HL-60/S4 treated with phorbol 12-myristate 13-acetate at 8.2 ng/mL for 4 days and 3 days (cell line): ENCODE data around the gene MICOS13.

Source experiments
- in situ Hi-C: fragments of 300-500 bp; cut with MboI; formaldehyde crosslinking; loops from 2 replicates; pipeline ENCODE4 v1.15.0; 2022; ENCODE audit warnings: low sequenced_read_pairs

MICOS13 gene

GRCh38 chr19:5669212-5669611 is 11.1 kb downstream of the MICOS13 start:
- in situ Hi-C loops = no loop called here

GRCh38 chr19:5667751-5668271 is 12.5 kb downstream of the MICOS13 start:
- in situ Hi-C loops = no loop called here

- in situ Hi-C loops = no loop called here
These were observed 13.2 kb downstream of the MICOS13 start for GRCh38 chr19:5666921-5667610.

GRCh38 chr19:5665781-5666513 is 14.4 kb downstream of the MICOS13 start:
- in situ Hi-C loops = no loop called here

- in situ Hi-C loops = no loop called here
These were observed 15.8 kb downstream of the MICOS13 start for GRCh38 chr19:5664515-5664914.

- in situ Hi-C loops = no loop called here
These were observed 16.4 kb downstream of the MICOS13 start for GRCh38 chr19:5663904-5664303.

GRCh38 chr19:5661483-5661882 is 18.8 kb downstream of the MICOS13 start:
- in situ Hi-C loops = no loop called here

GRCh38 chr19:5655412-5655811 is 24.9 kb downstream of the MICOS13 start:
- in situ Hi-C loops = no loop called here

GRCh38 chr19:5654931-5655330 is 25.4 kb downstream of the MICOS13 start:
- in situ Hi-C loops = no loop called here

- in situ Hi-C loops = no loop called here
These were observed 28.1 kb downstream of the MICOS13 start for GRCh38 chr19:5652261-5652660.

- in situ Hi-C loops = no loop called here
These were observed 29.0 kb downstream of the MICOS13 start for GRCh38 chr19:5651361-5651760.

GRCh38 chr19:5648464-5648863 is 31.9 kb downstream of the MICOS13 start:
- in situ Hi-C loops = no loop called here

- in situ Hi-C loops = no loop called here
These were observed 33.6 kb downstream of the MICOS13 start for GRCh38 chr19:5646703-5647102.

GRCh38 chr19:5645409-5645808 is 34.9 kb downstream of the MICOS13 start:
- in situ Hi-C loops = no loop called here

GRCh38 chr19:5644037-5644436 is 36.3 kb downstream of the MICOS13 start:
- in situ Hi-C loops = no loop called here

- in situ Hi-C loops = no loop called here
These were observed 37.3 kb downstream of the MICOS13 start for GRCh38 chr19:5643060-5643459.

GRCh38 chr19:5642204-5642603 is 38.1 kb downstream of the MICOS13 start:
- in situ Hi-C loops = no loop called here

- in situ Hi-C loops = no loop called here
These were observed 39.1 kb downstream of the MICOS13 start for GRCh38 chr19:5641171-5641570.

- in situ Hi-C loops = no loop called here
These were observed 42.3 kb downstream of the MICOS13 start for GRCh38 chr19:5637971-5638370.

- in situ Hi-C loops = no loop called here
These were observed 44.9 kb downstream of the MICOS13 start for GRCh38 chr19:5635427-5635826.

GRCh38 chr19:5632657-5633056 is 47.7 kb downstream of the MICOS13 start:
- in situ Hi-C loops = no loop called here

- in situ Hi-C loops = no loop called here
These were observed 48.1 kb downstream of the MICOS13 start for GRCh38 chr19:5632241-5632612.
